T1000 (cell line): Measurements from ENCODE around the gene SLC12A9.
A peak's percentile ranks its signal among the peaks of the same experiment; 100 is the strongest.

Experiments
- DNase-seq: peaks from one replicate; lab custom pipeline; 2025; ENCODE audit warnings: mixed read lengths; lab: John Stamatoyannopoulos, UW

The SLC12A9 gene

GRCh38 chr7:100861616-100861985, 9.1 kb downstream of the SLC12A9 start:
- DNase-seq: no peak

GRCh38 chr7:100863406-100863950, 11.0 kb downstream of the SLC12A9 start:
- DNase-seq: no peak

GRCh38 chr7:100864263-100864845, 11.8 kb downstream of the SLC12A9 start:
- DNase-seq: no peak

DNA sequence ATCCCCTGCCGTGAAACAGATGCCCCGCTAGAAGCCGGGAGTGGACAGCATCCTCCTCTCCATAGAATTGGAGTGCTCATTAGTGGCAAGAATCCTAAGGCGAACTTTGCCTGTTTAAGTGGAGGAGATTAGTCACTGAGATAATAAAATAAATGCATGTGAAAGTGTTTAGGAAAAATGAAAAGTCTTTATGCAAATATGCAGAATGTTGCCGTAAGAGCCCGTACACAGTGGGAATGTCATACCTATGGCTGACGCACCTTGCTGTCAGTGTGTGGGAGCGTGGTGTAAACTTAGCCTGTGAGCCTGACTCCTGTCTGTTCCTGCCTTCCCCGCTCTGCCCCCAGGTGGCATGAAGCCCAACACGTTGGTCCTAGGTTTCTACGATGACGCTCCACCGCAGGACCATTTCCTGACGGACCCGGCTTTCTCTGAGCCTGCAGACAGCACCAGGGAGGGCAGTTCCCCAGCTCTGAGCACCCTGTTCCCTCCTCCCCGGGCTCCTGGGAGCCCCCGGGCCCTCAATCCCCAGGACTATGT, 12.9 kb downstream of the SLC12A9 start:
- DNase-seq: no peak

DNA sequence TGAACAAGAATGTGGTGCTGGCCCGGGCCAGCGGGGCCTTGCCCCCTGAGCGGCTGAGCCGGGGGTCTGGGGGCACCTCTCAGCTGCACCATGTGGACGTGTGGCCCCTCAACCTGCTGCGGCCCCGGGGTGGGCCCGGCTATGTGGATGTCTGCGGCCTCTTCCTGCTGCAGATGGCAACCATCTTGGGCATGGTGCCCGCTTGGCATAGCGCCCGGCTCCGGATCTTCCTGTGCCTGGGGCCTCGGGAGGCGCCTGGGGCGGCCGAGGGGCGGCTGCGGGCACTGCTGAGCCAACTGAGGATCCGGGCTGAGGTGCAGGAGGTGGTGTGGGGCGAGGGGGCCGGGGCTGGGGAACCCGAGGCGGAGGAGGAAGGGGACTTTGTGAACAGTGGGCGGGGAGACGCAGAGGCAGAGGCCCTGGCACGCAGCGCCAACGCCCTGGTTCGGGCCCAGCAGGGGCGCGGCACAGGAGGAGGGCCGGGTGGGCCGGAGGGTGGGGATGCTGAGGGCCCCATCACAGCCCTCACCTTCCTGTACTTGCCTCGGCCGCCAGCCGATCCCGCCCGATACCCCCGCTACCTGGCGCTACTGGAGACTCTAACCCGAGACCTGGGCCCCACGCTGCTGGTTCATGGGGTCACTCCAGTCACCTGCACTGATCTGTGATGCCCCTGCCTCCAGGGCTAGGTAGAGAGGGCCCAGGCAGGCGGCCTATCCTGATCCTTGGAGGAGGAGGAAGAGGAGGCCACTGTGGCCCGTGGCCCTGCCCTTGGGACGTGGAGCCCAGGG, 13.6 kb downstream of the SLC12A9 start:
- no peak for DNase-seq

GRCh38 chr7:100866729-100867039, 14.2 kb downstream of the SLC12A9 start:
- no peak for DNase-seq

- peak; percentile 57 for DNase-seq
Measured at GRCh38 chr7:100867040-100867775, 14.7 kb downstream of the SLC12A9 start, which contains the start of gene TRIP6. Gene TRIP6 (plus strand): TSS chr7:100867387. CDS start chr7:100867498, 111 bp downstream.

- no peak for DNase-seq
Measured at GRCh38 chr7:100867776-100868485, 15.4 kb downstream of the SLC12A9 start.

GRCh38 chr7:100873599-100874299, 21.2 kb downstream of the SLC12A9 start:
- DNase-seq: no peak

DNA sequence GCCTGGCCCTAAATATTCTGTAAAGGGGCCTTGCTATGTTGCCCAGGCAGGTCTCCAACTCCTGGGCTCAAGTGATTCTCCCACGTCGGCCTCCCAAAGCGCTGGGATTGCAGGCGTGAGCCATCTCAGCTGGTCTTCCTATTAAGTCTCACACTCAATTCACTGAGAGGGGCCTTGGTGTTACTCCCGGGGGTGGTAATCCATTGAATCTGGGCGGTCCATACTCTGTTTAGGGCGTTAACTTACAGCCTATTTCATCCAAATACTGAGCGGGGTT, 21.7 kb downstream of the SLC12A9 start:
- DNase-seq: no peak

DNA sequence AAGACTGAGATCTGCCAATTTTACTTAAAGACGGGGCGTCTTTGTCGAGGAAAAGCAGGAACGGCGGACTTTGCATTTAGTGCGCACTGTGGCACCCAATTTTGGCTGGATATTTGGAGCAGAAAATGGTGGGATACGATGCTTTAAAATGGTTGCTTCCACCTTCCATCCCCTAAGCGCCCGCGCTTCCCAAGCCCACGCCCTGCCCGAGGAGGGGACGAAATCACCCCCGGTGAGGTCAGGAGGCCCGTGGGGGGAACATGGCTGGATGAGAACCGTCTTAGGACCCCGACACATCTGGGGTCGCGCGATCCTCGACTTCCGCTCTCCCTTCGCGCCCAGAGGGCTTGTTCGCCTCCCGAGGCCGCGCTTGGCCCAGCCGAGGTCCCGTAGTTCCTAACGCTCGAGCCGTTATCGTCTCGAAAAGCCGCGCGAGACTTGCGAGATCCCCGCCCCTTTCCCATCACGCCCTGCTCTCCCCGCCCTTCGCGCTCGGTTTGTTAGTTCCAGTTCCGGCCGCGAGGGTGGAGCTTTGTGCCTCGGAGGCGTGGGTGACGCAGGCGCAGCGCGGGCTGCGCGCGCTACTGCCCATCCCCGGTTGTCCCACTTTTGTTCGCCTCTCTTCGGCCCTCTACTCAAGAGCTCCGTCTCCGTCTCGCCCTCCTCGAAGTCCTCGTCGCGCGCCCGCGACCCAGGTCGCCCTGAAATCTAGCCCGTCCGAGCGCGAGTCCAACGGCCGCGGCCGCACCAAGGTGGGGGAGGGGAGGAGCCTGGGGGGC, 22.3 kb downstream of the SLC12A9 start, which contains the start of gene SRRT:
Gene SRRT, plus strand, starts transcription at position 527 of the 779 bp plus-strand sequence. CDS start 488 bp downstream, outside the sequence.
- DNase-seq: peak; percentile 88

- DNase-seq: no peak
Measured at GRCh38 chr7:100875356-100875751, 22.8 kb downstream of the SLC12A9 start.

DNA sequence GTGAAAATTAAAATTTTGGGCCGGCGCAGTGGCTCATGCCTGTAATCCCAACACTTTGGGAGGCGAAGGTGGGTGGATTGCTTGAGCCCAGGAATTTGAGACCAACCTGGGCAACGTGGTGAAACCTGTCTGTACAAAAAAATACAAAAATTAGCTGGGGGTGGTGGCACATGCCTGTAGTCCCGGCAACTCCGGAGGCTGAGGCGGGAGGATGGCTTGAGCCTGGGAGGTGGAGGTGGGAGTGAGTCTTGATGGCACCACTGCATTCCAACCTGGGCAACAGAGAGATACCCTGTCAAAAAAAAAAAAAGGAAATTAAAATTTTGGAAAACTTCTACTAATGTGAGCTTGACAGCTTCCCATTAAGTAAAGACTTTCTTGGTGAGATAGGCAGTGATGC, 25.5 kb downstream of the SLC12A9 start:
- no peak for DNase-seq

DNA sequence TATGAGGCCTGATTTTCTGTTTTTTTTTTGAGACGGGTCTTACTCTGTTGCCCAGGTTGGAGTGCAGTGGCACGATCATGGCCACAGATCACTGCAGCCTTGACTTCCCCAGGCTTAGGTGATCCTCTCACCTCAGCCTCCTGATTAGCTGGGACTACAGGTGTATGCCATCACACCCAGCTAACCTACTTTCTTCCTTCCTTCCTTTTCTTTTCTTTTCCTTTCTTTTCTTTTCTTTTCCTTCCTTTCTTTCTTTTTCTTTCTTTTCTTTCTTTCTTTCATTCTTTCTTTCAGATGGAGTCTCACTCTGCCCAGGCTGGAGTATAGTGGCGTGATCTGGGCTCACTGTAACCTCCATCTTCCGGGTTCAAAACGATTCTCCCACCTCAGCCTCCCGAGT, 26.2 kb downstream of the SLC12A9 start:
- DNase-seq: no peak

DNA sequence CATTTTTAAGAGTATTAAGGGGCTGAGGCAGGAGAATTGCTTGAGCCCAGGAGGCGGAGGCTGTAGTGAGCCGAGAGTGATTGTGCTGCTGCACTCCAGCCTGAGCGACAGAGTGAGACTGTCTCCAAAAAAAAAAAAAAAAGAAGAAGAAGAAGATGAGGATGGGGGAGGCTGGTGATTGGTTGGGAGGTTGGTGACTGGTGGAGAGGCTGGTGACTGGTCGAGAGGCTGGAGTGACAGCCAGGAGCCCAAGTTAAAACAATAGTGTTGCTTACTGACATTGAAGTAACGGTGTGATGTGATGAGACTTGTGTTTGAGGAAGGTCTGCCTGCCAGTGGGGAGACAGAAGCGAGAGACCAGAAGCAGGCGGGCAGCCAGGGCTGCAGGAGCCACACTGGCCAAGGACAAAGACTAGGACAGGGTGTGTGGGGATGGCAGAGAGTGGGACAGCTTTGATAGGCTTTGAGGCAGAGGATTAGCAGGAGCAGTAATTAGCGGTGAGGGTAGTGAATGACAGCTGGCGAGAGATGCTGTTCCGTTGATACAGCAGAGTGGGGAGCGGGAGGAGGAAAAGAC, 27.3 kb downstream of the SLC12A9 start:
- DNase-seq: no peak

DNA sequence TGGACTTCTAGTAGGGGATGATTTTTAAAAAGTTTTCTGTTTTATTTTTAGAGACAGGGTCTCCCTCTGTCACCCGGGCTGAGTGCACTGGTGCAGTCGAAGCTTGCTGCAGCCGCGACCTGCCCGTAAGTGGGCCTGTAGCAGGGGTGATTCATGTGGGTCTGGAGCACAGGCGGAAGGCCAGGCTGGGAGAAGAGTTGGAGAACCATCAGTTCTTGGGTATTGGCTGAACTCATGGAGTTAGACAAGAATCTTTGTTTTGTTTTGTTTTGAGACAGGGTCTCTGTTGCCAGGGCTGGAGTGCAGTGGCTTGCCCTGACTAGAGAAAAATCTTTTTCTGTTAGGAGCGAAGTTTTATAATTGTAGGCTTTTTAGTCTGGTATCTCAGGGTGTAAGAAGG, 28.1 kb downstream of the SLC12A9 start:
- no peak for DNase-seq

- DNase-seq: no peak
Measured at GRCh38 chr7:100881136-100881535, 28.6 kb downstream of the SLC12A9 start.

- DNase-seq: no peak
Measured at GRCh38 chr7:100882201-100882600, 29.7 kb downstream of the SLC12A9 start.

GRCh38 chr7:100882785-100883526, 30.4 kb downstream of the SLC12A9 start:
- DNase-seq: no peak
